ENCODE data around the gene ZC3H4.
A peak's percentile ranks its signal among the peaks of the same experiment; 100 is the strongest.
"Not testable (repeated sequence)": the region's sequence is repeated elsewhere in the genome, so short reads cannot be mapped to it uniquely, and the experiment has no call there.

The ZC3H4 gene

GRCh38 chr19:47109177-47109540 is 4.4 kb downstream of the ZC3H4 start:
- DNase-seq (ENCODE audit: low read depth in 4 of 4, low spot score in 1 of 4): no peak

- no peak for DNase-seq (ENCODE audit: low read depth in 4 of 4, low spot score in 1 of 4)
Observed at GRCh38 chr19:47107953-47108746, 5.4 kb downstream of the ZC3H4 start.

- DNase-seq (ENCODE audit: low read depth in 4 of 4, low spot score in 1 of 4): no peak
Observed at GRCh38 chr19:47107202-47107952, 6.2 kb downstream of the ZC3H4 start.

DNA sequence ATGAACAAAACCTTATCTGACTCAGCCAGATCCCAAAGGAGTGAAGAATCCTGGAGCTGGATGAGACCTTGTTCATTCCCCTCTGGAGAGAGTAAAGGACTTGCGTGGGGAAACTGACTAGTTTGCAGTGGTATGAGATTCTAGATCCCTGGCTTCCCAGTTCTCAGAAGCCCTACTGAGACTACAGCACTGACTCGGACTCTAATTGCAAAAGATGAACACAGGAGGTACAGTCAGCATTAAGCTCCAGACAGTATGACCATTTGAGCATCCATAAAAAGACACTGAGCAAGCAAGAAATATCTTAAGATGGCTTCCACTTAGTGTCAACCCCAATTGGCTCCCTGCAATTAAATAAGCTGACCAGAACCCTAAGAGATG is 6.8 kb downstream of the ZC3H4 start:
- DNase-seq (ENCODE audit: low read depth in 4 of 4, low spot score in 1 of 4): no peak

DNA sequence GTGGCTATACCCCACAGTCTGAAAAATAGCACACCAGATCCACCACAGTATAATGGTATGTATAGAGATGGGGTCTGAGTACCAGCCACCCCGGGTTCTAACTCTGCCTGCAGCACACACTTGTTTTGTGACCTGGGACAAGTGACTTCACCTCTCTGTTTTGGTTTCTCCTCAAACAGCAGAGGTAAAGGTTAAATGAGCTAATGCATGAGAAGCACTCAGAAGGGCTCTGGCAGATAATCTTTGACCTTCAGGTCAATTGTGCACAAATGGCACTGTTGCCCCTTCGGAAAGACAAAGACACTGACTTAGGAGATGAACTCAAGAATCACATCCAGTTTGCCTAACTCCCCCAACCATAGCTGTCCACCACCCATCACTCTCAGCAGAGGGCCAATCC is 7.7 kb downstream of the ZC3H4 start:
- DNase-seq (ENCODE audit: low read depth in 4 of 4, low spot score in 1 of 4): no peak

GRCh38 chr19:47104680-47105079 is 8.9 kb downstream of the ZC3H4 start:
- no peak for DNase-seq (ENCODE audit: low read depth in 4 of 4, low spot score in 1 of 4)

- DNase-seq (ENCODE audit: low read depth in 4 of 4, low spot score in 1 of 4): no peak
Observed at GRCh38 chr19:47102346-47103060, 11.1 kb downstream of the ZC3H4 start.

GRCh38 chr19:47101116-47101515 is 12.5 kb downstream of the ZC3H4 start:
- DNase-seq (ENCODE audit: low read depth in 4 of 4, low spot score in 1 of 4): not testable (repeated sequence)

- DNase-seq (ENCODE audit: low read depth in 4 of 4, low spot score in 1 of 4): no peak
Observed at GRCh38 chr19:47100290-47100689, 13.3 kb downstream of the ZC3H4 start.

- DNase-seq (ENCODE audit: low read depth in 4 of 4, low spot score in 1 of 4): no peak
Observed at GRCh38 chr19:47099576-47100050, 14.0 kb downstream of the ZC3H4 start.

DNA sequence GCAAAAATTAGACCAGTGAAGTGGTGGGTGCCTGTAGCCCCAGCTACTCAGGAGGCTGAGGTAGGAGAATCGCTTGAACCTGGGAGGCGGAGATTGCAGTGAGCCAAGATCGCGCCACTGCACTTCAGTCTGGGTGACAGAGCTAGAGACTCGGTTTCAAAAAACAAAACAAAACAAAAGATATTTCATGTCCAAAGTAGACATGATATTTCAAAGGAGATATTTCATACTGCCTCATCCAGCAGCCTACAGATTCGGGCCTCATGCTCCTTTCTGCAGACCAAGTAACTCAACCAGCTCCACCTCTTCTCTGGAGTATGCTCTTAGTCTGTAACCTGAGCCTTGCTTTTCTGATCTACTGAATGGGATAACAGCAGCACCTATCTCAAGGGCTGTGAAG is 15.0 kb downstream of the ZC3H4 start:
- no peak for DNase-seq (ENCODE audit: low read depth in 4 of 4, low spot score in 1 of 4)

GRCh38 chr19:47097396-47098201 is 16.0 kb downstream of the ZC3H4 start:
- no peak for DNase-seq (ENCODE audit: low read depth in 4 of 4, low spot score in 1 of 4)

- DNase-seq (ENCODE audit: low read depth in 4 of 4, low spot score in 1 of 4): no peak
Observed at GRCh38 chr19:47096721-47097120, 16.9 kb downstream of the ZC3H4 start.

DNA sequence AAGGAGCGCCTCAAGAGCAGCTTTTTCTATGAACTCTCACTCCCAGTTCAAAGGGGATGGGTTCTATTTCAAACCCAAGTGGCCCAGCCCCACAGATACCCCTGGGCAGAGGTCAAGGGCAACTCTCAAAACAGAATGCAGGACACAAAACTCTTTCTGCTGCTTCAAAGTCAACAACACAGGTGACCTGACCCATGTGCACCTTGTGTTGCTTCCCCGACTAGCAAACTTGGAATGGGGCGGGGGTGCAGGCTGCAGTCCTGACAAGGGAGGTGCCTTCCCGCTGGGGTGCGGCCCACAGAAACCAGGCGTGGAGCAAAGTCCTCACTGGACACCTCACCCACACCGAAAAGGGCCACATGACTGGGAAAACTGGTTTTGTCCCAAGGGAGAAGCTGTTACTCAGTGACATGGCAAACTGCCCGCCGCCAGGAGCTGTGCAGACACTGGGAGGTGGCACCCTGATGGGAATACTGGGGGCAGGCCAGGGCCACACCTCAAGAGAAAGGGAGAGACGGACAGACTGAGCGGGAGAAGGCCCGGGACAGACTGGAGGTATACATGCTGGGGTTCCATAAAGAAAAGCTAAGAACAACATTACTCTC is 17.4 kb downstream of the ZC3H4 start:
- no peak for DNase-seq (ENCODE audit: low read depth in 4 of 4, low spot score in 1 of 4)

DNA sequence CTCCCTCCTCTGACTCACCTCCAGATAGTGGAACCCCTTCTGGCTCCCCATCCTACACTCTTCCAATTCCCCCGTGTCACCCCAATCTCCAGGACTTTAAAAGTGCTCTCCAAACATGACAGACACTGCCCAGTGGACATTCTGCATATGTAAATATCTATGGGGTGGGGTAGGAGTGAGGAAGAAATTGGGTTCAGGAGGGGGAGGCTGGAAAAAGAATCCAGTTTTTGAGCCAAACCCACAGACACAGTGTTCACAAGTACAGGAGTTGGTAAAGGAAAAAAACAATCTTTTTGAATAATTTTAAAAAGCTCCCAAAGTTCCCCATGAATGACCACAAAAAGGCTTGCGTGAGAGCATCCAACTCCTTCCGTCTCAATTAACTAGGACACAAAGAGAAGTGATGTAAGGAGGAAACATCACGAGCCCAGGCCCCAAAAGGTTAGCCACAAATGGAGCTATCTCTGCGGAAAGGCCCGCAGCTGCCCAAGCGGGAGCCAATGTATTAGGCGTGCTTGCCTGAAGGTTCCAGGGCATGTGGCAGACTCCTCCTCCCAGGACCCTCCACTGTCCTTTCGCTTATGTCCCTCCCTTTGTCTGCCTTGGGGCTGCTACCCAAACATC is 18.0 kb downstream of the ZC3H4 start:
- DNase-seq (ENCODE audit: low read depth in 4 of 4, low spot score in 1 of 4): no peak

GRCh38 chr19:47094557-47095475 is 18.8 kb downstream of the ZC3H4 start:
- DNase-seq (ENCODE audit: low read depth in 4 of 4, low spot score in 1 of 4): peak in 1 of 4 experiments; percentile 27

DNA sequence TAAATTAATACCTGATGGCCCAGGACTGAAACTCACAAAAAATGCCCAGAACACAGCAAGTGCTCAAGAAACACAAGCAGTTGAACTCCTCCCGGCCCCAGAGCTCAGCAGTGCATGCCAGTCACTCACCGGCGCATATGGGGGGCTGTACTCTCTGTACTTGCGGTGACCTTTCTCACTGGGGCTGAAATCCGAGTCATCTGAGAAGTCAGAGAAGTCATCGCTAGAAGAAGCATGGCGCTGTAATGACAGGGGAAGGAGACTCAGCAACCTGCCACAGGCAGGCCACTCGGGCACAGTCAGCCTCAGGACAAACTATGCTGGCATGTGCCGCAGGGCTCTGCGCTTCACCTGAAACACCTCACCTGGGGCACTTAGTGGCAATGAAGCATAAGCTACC is 19.7 kb downstream of the ZC3H4 start:
- DNase-seq (ENCODE audit: low read depth in 4 of 4, low spot score in 1 of 4): peak in 1 of 4 experiments; percentile 13

GRCh38 chr19:47093254-47093653 is 20.3 kb downstream of the ZC3H4 start:
- no peak for DNase-seq (ENCODE audit: low read depth in 4 of 4, low spot score in 1 of 4)

DNA sequence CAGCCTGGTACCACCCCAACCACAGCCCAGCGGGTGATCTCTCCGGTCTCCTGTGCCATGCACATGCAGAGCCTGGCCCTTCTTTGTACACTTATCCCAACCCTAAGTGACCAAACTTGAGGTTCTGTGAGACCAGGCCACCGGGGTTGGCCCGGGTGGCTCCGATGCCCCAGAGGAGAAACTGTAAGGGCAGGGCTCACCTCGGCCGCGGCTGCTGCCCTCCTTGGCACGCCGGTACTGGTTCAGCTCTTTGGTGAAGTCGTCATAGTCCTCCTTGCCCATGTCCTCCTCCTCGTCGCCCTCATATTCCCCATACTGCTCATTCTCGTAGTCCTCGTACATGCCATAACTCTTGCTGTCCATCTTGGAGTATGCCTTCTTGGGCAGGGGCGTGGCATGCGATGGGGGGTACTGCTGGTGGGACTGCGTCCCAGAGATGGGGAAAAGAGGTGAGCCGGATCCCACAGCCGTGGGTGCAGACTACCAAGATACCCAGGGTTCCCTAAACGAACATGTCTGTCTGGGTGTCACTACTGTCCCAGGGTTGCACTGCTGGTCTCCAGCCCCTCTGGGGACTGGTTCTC is 23.7 kb downstream of the ZC3H4 start:
- DNase-seq (ENCODE audit: low read depth in 4 of 4, low spot score in 1 of 4): no peak

Measured in stimulated activated CD4-positive, alpha-beta T cell treated with anti-CD3 and anti-CD28 coated beads, Interleukin-1b, Interleukin-23, amount 100 ng/mL, for 24 hours (primary cell).